Neural progenitor cell (in vitro differentiated cells): ENCODE results near the gene MAPK10.

ENCODE experiments used
- CTCF ChIP-seq: fragments of 200-600 bp; sonication (generic); IDR thresholded peaks from 2 replicates; pipeline ENCODE4 v1.5.1; 2017; ENCODE audit warnings: antibody characterized with exemption, mild to moderate bottlenecking
- EZH2 ChIP-seq: fragments of 200-600 bp; sonication (generic); IDR thresholded peaks from 2 replicates; pipeline ENCODE4 v1.6.1; 2017; ENCODE audit warnings: antibody characterized with exemption, mild to moderate bottlenecking, moderate library complexity
- EZH2phosphoT487 ChIP-seq: fragments of 200-600 bp; sonication (generic); IDR thresholded peaks from 2 replicates; pipeline ENCODE4 v1.6.1; 2017; ENCODE audit warnings: antibody characterized with exemption

GRCh38 chr4:86203176-86203575, 156.7 kb downstream of the MAPK10 start:
- no peak for TF ChIP-seq CTCF
- no peak for TF ChIP-seq EZH2phosphoT487
- no peak for TF ChIP-seq EZH2
